Fibroblast of mammary gland (primary cell): Measurements from ENCODE around the gene EFCAB5.
"Not testable (repeated sequence)": the region's sequence is repeated elsewhere in the genome, so short reads cannot be mapped to it uniquely, and the experiment has no call there.

ENCODE experiments used
- DNase-seq: peaks from one replicate; pipeline ENCODE4 v3.0.0-alpha.2; 2010; ENCODE audit warnings: low read depth
- H3K4me3 ChIP-seq: 2 replicates; pipeline ENCODE4 v1.5.1; 2011; ENCODE audit warnings: low read depth, mild to moderate bottlenecking, low read length, moderate library complexity; ENCODE audit not compliant: control insufficient read depth
- TF ChIP-seq, protein P1 (sequence below): conservative IDR thresholded peaks from 2 replicates; pipeline ENCODE4 v1.5.1; 2011; ENCODE audit warnings: low read depth, low read length, inconsistent platforms; ENCODE audit not compliant: control insufficient read depth, insufficient read depth

Gene EFCAB5

DNA sequence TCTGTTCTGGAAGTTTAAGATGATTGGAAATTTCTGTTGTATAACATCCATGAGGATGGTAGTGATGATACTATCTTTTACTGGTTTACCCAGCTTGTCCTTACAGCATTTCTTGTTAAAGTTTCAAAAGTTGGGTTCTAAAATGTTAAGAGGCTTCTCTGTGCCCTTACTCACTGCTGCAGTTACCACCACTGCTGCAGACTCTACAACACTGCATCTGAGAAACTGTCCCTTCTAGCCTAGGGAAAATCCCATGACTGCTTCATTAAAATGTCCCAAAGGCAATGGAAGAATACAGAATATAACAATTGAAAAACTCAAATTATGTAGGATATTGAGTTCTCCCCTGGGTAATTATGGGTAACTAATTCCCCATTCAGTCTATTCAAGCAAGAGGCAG, 171.4 kb downstream of the EFCAB5 start:
- TF ChIP-seq, protein P1, sequence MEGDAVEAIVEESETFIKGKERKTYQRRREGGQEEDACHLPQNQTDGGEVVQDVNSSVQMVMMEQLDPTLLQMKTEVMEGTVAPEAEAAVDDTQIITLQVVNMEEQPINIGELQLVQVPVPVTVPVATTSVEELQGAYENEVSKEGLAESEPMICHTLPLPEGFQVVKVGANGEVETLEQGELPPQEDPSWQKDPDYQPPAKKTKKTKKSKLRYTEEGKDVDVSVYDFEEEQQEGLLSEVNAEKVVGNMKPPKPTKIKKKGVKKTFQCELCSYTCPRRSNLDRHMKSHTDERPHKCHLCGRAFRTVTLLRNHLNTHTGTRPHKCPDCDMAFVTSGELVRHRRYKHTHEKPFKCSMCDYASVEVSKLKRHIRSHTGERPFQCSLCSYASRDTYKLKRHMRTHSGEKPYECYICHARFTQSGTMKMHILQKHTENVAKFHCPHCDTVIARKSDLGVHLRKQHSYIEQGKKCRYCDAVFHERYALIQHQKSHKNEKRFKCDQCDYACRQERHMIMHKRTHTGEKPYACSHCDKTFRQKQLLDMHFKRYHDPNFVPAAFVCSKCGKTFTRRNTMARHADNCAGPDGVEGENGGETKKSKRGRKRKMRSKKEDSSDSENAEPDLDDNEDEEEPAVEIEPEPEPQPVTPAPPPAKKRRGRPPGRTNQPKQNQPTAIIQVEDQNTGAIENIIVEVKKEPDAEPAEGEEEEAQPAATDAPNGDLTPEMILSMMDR: no peak
- no peak for DNase-seq
- H3K4me3 ChIP-seq: no peak overlapping the region

DNA sequence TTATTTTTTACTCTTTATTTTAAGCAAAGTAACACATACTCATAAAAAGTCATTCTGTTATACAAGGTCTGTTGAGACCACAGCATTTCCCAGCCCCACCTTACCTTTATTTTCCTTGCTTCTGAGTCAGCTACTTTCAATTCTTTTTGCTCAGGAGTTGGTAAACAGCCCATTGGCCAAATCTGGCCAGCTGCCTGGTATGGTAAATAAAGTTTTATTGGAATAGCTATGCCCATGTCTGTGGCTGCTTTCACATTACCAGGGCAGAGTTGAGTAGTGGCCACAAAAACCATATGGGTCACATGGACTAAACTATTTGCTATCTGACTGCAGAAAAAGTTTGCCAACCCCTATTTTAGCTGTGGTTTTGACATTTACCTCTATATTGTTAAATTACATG, 171.8 kb downstream of the EFCAB5 start:
- TF ChIP-seq, protein P1: no peak
- DNase-seq: peak; percentile 19
- no peak overlapping the region for H3K4me3 ChIP-seq

DNA sequence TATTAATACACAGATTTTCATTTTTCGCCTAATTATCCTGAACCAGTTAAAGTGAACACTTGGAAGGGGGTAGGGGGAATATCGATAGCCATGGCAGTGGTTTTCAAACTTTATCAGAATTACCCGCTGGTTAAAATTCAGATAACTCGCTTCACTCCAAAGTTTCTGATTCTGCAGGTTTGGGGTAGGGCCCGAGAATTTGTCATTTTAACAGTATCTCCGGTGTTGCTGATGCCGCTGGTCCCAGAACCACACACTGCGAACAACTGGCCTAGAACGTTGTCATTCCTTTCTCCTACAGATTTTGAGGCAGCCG, 174.9 kb downstream of the EFCAB5 start:
- peak overlapping the region; percentile 84 for H3K4me3 ChIP-seq
- DNase-seq: no peak
- TF ChIP-seq, protein P1: no peak

DNA sequence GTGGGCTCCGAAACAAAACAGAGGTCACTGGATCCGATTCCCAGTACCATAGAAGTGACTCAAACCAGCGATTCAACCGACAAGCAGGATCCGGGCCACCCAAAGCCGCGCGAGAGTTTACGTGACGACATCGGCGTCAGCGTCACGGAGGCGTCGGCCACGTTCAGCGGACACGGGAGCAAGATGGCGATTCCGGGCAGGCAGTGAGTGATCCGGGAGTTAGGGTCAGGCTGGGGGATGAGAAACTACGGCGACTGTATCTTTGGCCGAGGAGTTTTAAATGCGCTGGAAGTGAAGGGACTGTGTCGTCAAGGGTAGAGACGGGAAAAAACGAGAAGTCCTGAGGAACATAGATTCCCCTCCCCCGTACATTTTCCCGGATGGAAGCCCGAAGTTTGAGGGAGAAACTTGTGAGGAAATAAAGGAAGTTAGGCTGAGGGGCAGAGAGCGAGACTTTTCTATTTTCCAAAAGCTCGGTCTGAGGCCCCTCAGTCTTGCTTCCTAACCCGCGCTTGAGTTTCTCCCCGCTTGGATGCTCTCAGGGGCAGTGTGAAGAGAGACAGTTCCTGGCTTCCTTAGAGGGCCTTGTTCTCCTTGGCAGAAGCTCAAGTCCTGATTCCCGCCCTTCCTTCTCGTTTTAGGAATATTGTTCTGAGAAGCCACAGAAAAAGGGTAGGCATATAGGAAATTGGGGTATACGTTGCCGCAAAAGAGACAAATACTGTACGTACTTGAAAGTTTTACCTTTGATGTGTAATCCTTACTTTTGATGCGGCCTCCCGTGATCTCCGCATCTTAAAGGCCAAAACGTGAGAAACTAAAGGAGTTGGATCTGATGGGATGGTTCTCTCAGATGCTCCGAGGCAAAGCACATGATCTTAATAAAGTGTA, 175.5 kb downstream of the EFCAB5 start, which contains the start of gene NSRP1:
Gene NSRP1, plus strand, starts transcription at position 156 of the 891 bp plus-strand sequence. Its CDS starts 28 bp downstream, at position 184.
- H3K4me3 ChIP-seq: peak within 1 kb of the TSS; percentile 84
- TF ChIP-seq, protein P1: no peak
- DNase-seq: peak; percentile 97

DNA sequence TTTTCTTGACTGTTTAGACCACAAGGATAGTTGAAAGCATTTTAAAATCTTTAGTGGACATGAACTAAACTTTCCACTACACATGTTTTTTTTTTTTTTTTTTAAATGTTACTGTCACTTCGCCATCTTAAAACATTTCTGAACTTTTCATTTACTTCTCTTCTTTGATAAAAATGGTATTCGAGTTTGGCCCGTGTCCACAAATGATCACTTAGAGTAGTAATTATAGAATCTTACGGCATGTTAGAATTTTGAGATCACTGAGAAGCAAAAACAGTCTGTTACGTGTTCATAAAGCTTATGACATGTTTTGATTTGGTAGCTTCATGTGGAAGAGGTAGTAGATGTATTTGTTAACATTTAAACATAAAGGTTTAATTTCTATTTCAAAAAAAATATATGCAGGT, 176.2 kb downstream of the EFCAB5 start:
- peak; percentile 36 for DNase-seq
- peak overlapping the region; percentile 84 for H3K4me3 ChIP-seq
- TF ChIP-seq, protein P1: no peak

DNA sequence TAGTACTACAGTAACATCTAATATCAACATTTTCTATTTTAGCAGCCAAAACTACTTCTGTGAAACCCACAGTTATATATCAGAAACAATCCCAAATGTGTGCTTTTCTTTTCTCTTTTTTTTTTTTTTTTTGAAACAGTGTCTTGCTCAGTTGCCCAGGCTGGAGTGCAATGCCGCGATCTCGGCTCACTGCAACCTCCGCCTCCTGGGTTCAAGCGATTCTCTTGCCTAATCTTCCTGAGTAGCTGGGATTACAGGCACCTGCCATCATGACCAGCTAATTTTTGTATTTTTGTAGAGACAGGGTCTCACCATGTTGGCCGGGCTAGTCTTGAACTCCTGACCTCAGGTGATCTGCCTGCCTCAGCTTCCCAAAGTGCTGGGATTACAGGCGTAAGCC, 177.2 kb downstream of the EFCAB5 start:
- H3K4me3 ChIP-seq, DNase-seq: not testable (repeated sequence)

DNA sequence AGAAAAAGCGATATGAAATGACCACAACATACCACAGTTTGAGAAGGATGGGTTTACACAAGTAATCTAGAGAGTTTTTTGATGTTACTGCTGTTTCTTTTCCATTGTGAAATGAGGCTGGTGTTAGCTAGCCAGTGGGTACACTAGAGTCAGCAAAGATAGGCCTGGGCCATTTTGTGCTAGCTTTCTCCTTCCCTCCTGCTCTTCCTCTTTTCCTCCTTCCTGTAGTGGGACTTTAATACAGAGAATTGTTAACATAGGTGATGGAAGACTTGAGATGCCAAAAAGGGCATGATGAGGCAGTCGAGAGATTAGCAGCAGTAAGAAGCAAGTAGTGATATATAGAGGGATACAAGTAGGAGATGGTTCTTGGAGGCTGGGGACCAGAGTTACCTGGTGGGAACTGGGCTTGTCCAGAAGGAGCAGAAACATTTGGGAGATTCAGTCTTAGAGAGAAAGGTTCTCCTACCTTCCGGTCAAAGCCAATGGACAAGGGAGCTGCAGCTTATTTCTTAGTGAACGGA, 182.9 kb downstream of the EFCAB5 start:
- TF ChIP-seq, protein P1: no peak
- H3K4me3 ChIP-seq: no peak overlapping the region
- no peak for DNase-seq
